AG04449 (cell line): ENCODE data around the gene PGM3.

Experiments used
- CTCF ChIA-PET: fragments of 350-600 bp; formaldehyde crosslinking; extraction: SDS; loops from one replicate; lab custom pipeline; 2021; ENCODE audit warnings: antibody characterized with exemption; lab: Yijun Ruan, JAX
- POLR2A ChIA-PET: fragments of 400-600, 350-600 bp; formaldehyde crosslinking; extraction: SDS; loops from one replicate; lab custom pipeline; 2020; ENCODE audit warnings: antibody characterized with exemption, inconsistent platforms; lab: Yijun Ruan, JAX
- DNase-seq: peaks from one replicate; pipeline ENCODE4 v3.0.0-alpha.2; 2010; ENCODE audit warnings: low read depth, low spot score
- H3K4me3 ChIP-seq: 2 replicates; pipeline ENCODE4 v1.5.1; 2011; ENCODE audit warnings: low read depth, mild to moderate bottlenecking, control low read depth, low read length
- CTCF ChIP-seq: IDR thresholded peaks from one replicate; pipeline ENCODE4 v1.5.1; 2011; ENCODE audit warnings: mild to moderate bottlenecking, moderate library complexity, low read length, control low read depth, inconsistent platforms; ENCODE audit not compliant: insufficient read depth; ENCODE audit errors: missing control alignments

PGM3 gene

DNA sequence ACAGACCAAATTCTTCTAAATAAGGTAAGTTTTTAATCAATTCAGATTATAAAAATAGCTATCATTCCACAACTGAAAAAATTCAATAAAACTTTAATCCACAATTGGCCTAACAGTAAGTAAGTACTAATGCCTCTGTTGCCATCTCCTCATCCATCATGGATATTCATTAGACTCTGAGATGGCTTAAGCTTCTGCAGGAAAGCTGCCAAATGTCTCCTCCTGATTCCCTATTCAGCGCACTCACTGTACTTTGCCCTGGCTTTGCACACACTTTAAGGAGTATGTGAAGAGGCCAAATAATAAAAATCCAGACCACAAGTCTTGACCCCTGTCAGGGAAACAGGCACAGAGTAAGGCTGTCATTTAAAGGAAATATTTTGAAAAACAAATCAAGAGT, 23.6 kb downstream of the PGM3 start:
- no peak for TF ChIP-seq CTCF
- DNase-seq: no peak
- POLR2A ChIA-PET: no interaction called here
- CTCF ChIA-PET: interaction anchor here (2.7 kb wide), 1 partner anchor 103 kb away, joined by 19 read pairs; the partner anchor contains the start of genes DOP1A and UBE3D
- no peak overlapping the region for H3K4me3 ChIP-seq

DNA sequence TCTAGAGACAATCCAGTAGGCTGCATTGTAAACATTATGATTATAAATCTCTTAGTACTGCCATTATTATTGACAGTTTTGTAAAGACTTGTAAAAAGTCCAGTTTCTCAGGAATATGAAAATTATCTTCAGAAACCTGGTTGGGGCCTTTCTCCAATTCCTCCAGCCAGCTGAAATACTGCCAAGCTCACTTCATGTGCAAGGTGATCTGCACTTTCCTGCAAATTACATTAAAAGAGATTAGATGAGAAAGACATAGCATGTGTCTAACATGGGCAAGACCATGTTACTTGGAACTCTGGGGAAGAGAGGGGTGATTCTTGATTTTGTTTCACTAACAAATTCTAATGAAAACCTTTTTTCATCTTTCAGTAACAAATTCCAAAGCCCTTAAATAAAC, 24.0 kb downstream of the PGM3 start:
- no peak for TF ChIP-seq CTCF
- ChIA-PET POLR2A (no interaction called here), CTCF (interaction anchor here (2.7 kb wide), 1 partner anchor 103 kb away, joined by 19 read pairs; the partner anchor contains the start of genes DOP1A and UBE3D)
- H3K4me3 ChIP-seq: no peak overlapping the region
- DNase-seq: no peak

DNA sequence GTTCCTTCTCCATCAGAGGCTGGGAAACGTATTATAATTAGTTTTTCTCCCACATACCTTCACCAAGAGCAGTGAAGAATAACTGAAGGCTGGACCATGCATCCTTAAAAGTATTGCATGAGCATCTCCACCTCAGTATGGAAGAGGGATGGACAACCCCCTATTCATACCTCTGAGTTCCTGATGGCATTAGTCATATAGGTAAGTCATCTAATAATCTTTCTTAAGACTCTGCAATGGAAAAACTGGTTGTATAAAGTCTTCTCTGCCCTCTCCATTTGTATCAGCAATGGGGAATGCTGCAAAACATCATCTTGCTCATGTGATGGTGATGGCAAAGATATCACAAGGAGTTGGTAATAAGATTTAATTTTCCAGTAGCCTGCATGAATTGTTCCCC, 24.5 kb downstream of the PGM3 start:
- no peak overlapping the region for H3K4me3 ChIP-seq
- CTCF ChIA-PET: interaction anchor here (1.9 kb wide), 1 partner anchor 344 kb away, joined by 4 read pairs; the partner anchor contains the start of gene PRSS35
- DNase-seq: no peak
- TF ChIP-seq CTCF: no peak
- POLR2A ChIA-PET: no interaction called here

GRCh38 chr6:83167726-83168278, 25.3 kb downstream of the PGM3 start:
- TF ChIP-seq CTCF: no peak
- H3K4me3 ChIP-seq: no peak overlapping the region
- no peak for DNase-seq
- POLR2A ChIA-PET: no interaction called here
- CTCF ChIA-PET: interaction anchor here (0.9 to 3.0 kb wide), 4 partner anchors 9 to 345 kb away, joined by 3 to 21 read pairs (median 6); partner anchors contain the start of genes DOP1A, PRSS35 and UBE3D

- no peak for DNase-seq
- TF ChIP-seq CTCF: no peak
- no peak overlapping the region for H3K4me3 ChIP-seq
- POLR2A ChIA-PET: no interaction called here
- CTCF ChIA-PET: interaction anchor here (1.3 to 1.7 kb wide), 2 partner anchors 93 to 94 kb away, joined by 4 to 8 read pairs; partner anchors contain the start of genes DOP1A and UBE3D
Observed at GRCh38 chr6:83160167-83160566, 32.9 kb downstream of the PGM3 start.

DNA sequence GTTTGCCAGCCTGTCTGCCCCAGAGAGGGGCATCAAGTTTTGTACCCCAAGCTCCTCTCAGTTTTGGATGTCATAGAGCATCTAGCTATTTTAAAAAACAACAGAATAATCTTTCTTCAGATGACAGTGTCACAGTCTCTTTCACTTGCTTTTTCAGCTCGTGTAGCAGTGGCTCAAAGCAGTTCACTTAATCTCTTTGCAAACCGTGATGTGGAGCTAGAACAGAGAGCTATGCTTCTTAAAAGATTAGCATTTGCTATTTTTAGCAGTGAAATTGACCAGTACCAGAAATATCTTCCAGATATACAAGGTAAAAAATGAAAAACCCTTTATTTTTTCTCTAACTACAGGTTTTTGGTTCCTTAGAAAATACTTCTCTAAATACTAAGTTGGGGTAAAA, 37.3 kb downstream of the PGM3 start:
- CTCF ChIA-PET: interaction anchor here (5.5 kb wide), 1 partner anchor 89 kb away, joined by 26 read pairs; the partner anchor contains the start of genes DOP1A and UBE3D
- no peak for DNase-seq
- TF ChIP-seq CTCF: no peak
- POLR2A ChIA-PET: no interaction called here
- no peak overlapping the region for H3K4me3 ChIP-seq
